ENCODE data around the gene BCL7C. TPM values are rescaled to one million over a fixed set of nuclear protein-coding genes. Genes with fewer than 3 reads are reported as not detected.

Gene BCL7C
- total and polyA plus RNA-seq, 2 donors from 2014 or later = 40.0 to 77.9 TPM

DNA sequence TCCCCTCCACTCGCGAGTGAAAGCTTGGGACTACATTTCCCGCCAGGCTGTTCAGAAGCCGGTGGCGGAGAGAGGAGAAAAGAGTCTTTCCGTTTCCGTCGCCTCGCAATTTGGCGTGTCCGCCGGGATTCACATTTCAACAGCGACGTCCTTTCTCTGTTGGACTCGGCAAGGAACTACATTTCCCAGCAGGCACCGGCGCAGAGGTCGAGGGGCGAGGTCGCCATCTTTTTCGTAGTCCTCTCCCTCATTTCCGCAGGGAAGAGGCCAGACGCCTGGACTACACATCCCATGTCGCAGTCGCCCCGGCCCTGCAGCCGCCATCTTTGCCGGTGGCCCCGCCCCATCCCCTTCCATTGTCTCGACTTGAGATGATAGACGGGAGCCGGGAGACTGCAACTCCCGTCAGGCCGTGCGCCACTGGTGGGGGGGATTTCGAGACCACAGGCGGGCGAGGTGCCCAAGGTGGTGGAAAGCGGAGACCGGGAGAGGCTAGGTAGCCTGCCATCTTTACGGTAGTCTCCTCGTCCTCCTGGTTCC, 28.6 kb upstream of the BCL7C start:
- peak; percentile 100 for DNase-seq
- no peak for TF ChIP-seq CTCF (IDR thresholded peaks at IDR 0.05; ENCODE audit: borderline replicate concordance, extremely low read depth, insufficient read depth)
- Histone ChIP-seq H3K4me1 (ENCODE audit: control insufficient read depth in 2 of 3, insufficient read depth in 2 of 3, low read depth in 1 of 3, low read length in 3 of 3) (peaks cover 0 to 4% (median 2%) of the 10 kb centered on the region in 3 donors), H3K27ac (ENCODE audit: low read depth in 2 of 2, low read length in 2 of 2) (peak overlapping the region; percentile 96 to 98), H3K27me3 (ENCODE audit: control insufficient read depth, insufficient read depth, low read length) (no peaks in the 10 kb centered on the region), H3K4me3 (ENCODE audit: low read length in 3 of 3) (peak overlapping the region; percentile 88 to 97 (median 94)), H3K9me3 (ENCODE audit: control insufficient read depth in 2 of 3, insufficient read depth in 1 of 3, low read length in 3 of 3) (no peaks in the 10 kb centered on the region), H3K9ac (ENCODE audit: low read length in 3 of 3) (peak overlapping the region; percentile 34 to 93 (median 87)), H3K36me3 (ENCODE audit: control insufficient read depth in 2 of 3, insufficient read depth in 3 of 3, low read length in 3 of 3) (no peaks in the 10 kb centered on the region)
- intact Hi-C loops (cut with DNase I) = no loop called here
- FAIRE-seq = peak; percentile 99

DNA sequence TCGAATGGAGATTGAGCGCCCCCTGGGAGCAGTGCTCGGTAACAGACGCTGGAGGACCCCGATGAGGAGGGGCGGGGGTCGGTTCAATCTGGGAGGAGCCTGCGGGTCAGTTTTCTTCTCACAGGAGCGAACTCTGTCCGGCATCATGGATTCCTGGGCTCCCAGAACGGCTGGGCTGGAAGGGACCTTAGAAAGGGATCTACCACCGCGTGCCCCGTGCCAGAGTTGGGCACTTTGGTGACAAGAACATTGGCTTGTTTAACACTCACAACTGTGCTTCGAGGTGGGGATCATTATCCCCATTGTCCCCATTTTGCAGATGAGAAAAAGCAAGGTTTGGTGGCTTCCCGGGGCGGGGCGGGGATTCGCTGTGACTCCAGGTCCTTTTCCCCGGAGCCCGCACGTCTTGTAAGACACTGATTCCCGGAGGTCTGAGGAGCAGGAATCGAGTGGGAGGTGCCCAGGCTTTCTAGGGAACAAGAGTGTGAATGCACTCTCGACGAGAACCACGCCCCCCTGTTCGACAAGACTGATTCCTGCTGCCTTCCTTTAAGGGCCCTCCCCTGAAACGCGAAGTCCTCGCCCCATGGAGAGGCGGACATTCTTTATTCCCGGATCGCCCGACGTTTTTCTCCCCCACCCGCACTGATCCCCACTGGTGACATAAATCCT, 28.0 kb upstream of the BCL7C start:
- FAIRE-seq = no peak
- H3K4me3 ChIP-seq (ENCODE audit: low read length in 3 of 3) = peak overlapping the region; percentile 80 to 94 (median 88)
- peaks cover 0 to 4% (median 2%) of the 10 kb centered on the region in 3 donors for H3K4me1 ChIP-seq (ENCODE audit: control insufficient read depth in 2 of 3, insufficient read depth in 2 of 3, low read depth in 1 of 3, low read length in 3 of 3)
- intact Hi-C loops (cut with DNase I) = no loop called here
- H3K27ac ChIP-seq (ENCODE audit: low read depth in 2 of 2, low read length in 2 of 2) = peak overlapping the region; percentile 86 to 87
- peak; percentile 87 for TF ChIP-seq CTCF (IDR thresholded peaks at IDR 0.05; ENCODE audit: borderline replicate concordance, extremely low read depth, insufficient read depth)
- H3K36me3 ChIP-seq (ENCODE audit: control insufficient read depth in 2 of 3, insufficient read depth in 3 of 3, low read length in 3 of 3) = no peaks in the 10 kb centered on the region
- H3K9ac ChIP-seq (ENCODE audit: low read length in 3 of 3) = peak overlapping the region; percentile 55 to 73 (median 59)
- H3K9me3 ChIP-seq (ENCODE audit: control insufficient read depth in 2 of 3, insufficient read depth in 1 of 3, low read length in 3 of 3) = no peaks in the 10 kb centered on the region
- H3K27me3 ChIP-seq (ENCODE audit: control insufficient read depth, insufficient read depth, low read length) = no peaks in the 10 kb centered on the region
- DNase-seq = peak; percentile 96 to 98 (median 98)

GRCh38 chr16:30921459-30921747, 27.5 kb upstream of the BCL7C start:
- no peak for FAIRE-seq
- intact Hi-C loops (cut with DNase I) = no loop called here
- H3K9ac ChIP-seq (ENCODE audit: low read length in 3 of 3) = no peak overlapping the region

More at GRCh38 chr16:30921459-30921747, 27.5 kb upstream of the BCL7C start:
- peaks cover 0 to 4% (median 2%) of the 10 kb centered on the region in 3 donors for H3K4me1 ChIP-seq (ENCODE audit: control insufficient read depth in 2 of 3, insufficient read depth in 2 of 3, low read depth in 1 of 3, low read length in 3 of 3)
- H3K36me3 ChIP-seq (ENCODE audit: control insufficient read depth in 2 of 3, insufficient read depth in 3 of 3, low read length in 3 of 3) = no peaks in the 10 kb centered on the region
- no peak for DNase-seq
- no peak for TF ChIP-seq CTCF (IDR thresholded peaks at IDR 0.05; ENCODE audit: borderline replicate concordance, extremely low read depth, insufficient read depth)
- no peaks in the 10 kb centered on the region for H3K27me3 ChIP-seq (ENCODE audit: control insufficient read depth, insufficient read depth, low read length)
- peak overlapping the region; percentile 23 to 88 (median 80) for H3K4me3 ChIP-seq (ENCODE audit: low read length in 3 of 3)
- H3K9me3 ChIP-seq (ENCODE audit: control insufficient read depth in 2 of 3, insufficient read depth in 1 of 3, low read length in 3 of 3) = no peaks in the 10 kb centered on the region
- peak overlapping the region; percentile 86 to 87 for H3K27ac ChIP-seq (ENCODE audit: low read depth in 2 of 2, low read length in 2 of 2)
